ENCODE measurements around the gene PTPRJ. TPM values are rescaled to one million over a fixed set of nuclear protein-coding genes. Genes with fewer than 3 reads are reported as not detected.

PTPRJ gene
- total and polyA plus RNA-seq, 9 of the 15 experiments (the other 6 are each of a cell fraction or from before 2014, with no cell fraction given) = 0.56 to 10.7 (median 4.8) TPM

GRCh38 chr11:48056325-48057183 is 76.2 kb downstream of the PTPRJ start (continued):
- TF ChIP-seq PKNOX1 (IDR thresholded peaks at IDR 0.05) (no peak), SETDB1 (IDR thresholded peaks at IDR 0.05; ENCODE audit: low read length) (no peak), VEZF1 (CRISPR knock-in tag; IDR thresholded peaks at IDR 0.05) (no peak), SMARCA5 (IDR thresholded peaks at IDR 0.05) (peak; percentile 67; the same call in 1 of the 2 replicates), ZNF134 (CRISPR knock-in tag; conservative IDR thresholded peaks at IDR 0.05) (no peak), AFF4 (CRISPR knock-in tag; IDR thresholded peaks at IDR 0.05) (no peak), MBD2 (IDR thresholded peaks at IDR 0.05; ENCODE audit: borderline replicate concordance, low read depth) (no peak), ZNF408 (CRISPR knock-in tag; IDR thresholded peaks at IDR 0.05; ENCODE audit: low read depth) (no peak), EHMT2 (IDR thresholded peaks at IDR 0.05) (no peak), STAG1 (CRISPR knock-in tag; IDR thresholded peaks at IDR 0.05; ENCODE audit: borderline replicate concordance) (no peak), RBM17 (IDR thresholded peaks at IDR 0.05; ENCODE audit: borderline replicate concordance, low read depth, low read length) (no peak), SMAD3 (CRISPR knock-in tag; conservative IDR thresholded peaks at IDR 0.05) (no peak), CBFA2T2 (conservative IDR thresholded peaks at IDR 0.05) (peak; percentile 42; the same call in 1 of the 2 replicates), CBFA2T3 (IDR thresholded peaks at IDR 0.05) (peak; percentile 72)

All from K562 (cell line).